ENCODE results near the gene RNF157. TPM values are rescaled to one million over a fixed set of nuclear protein-coding genes. Genes with fewer than 3 reads are reported as not detected.
"Not testable (repeated sequence)": the region's sequence is repeated elsewhere in the genome, so short reads cannot be mapped to it uniquely, and the experiment has no call there.

Gene RNF157
- polyA plus RNA-seq, 2 donors, result 0.20 to 0.44 TPM

GRCh38 chr17:76236603-76237002 is 3.7 kb downstream of the RNF157 start:
- H3K27ac ChIP-seq (ENCODE audit: low read depth in 2 of 2, low read length in 1 of 2), result no peak overlapping the region
- no peaks in the 10 kb centered on the region for H3K9me3 ChIP-seq (ENCODE audit: control insufficient read depth in 2 of 2, insufficient read depth in 1 of 2, low read depth in 1 of 2, low read length in 1 of 2)
- H3K27me3 ChIP-seq (ENCODE audit: control insufficient read depth in 1 of 2, insufficient read depth in 2 of 2, low read length in 2 of 2), result peaks cover 0 to 3% of the 10 kb centered on the region in 2 donors
- no peak overlapping the region for H3K4me3 ChIP-seq (ENCODE audit: low read depth in 1 of 2, low read length in 2 of 2)
- H3K4me1 ChIP-seq (ENCODE audit: control insufficient read depth in 2 of 2, insufficient read depth in 2 of 2, low read length in 1 of 2), result peaks cover 6% of the 10 kb centered on the region in 2 donors
- no peaks in the 10 kb centered on the region for H3K36me3 ChIP-seq (ENCODE audit: control insufficient read depth in 2 of 2, insufficient read depth in 2 of 2, low read length in 1 of 2)

GRCh38 chr17:76235883-76236282 is 4.4 kb downstream of the RNF157 start:
- Histone ChIP-seq H3K4me1 (ENCODE audit: control insufficient read depth in 2 of 2, insufficient read depth in 2 of 2, low read length in 1 of 2) (peaks cover 5 to 6% of the 10 kb centered on the region in 2 donors), H3K4me3 (ENCODE audit: low read depth in 1 of 2, low read length in 2 of 2) (no peak overlapping the region), H3K9me3 (ENCODE audit: control insufficient read depth in 2 of 2, insufficient read depth in 1 of 2, low read depth in 1 of 2, low read length in 1 of 2) (no peaks in the 10 kb centered on the region), H3K27ac (ENCODE audit: low read depth in 2 of 2, low read length in 1 of 2) (no peak overlapping the region), H3K27me3 (ENCODE audit: control insufficient read depth in 1 of 2, insufficient read depth in 2 of 2, low read length in 2 of 2) (peaks cover 0 to 3% of the 10 kb centered on the region in 2 donors), H3K36me3 (ENCODE audit: control insufficient read depth in 2 of 2, insufficient read depth in 2 of 2, low read length in 1 of 2) (no peaks in the 10 kb centered on the region)
- WGBS, 2 donors, result 95 to 98% methylated on average over 2 of the region's 2 CpGs

- Histone ChIP-seq H3K4me3 (ENCODE audit: low read depth in 1 of 2, low read length in 2 of 2) (no peak overlapping the region), H3K9me3 (ENCODE audit: control insufficient read depth in 2 of 2, insufficient read depth in 1 of 2, low read depth in 1 of 2, low read length in 1 of 2) (no peaks in the 10 kb centered on the region), H3K4me1 (ENCODE audit: control insufficient read depth in 2 of 2, insufficient read depth in 2 of 2, low read length in 1 of 2) (no peaks in the 10 kb centered on the region), H3K27ac (ENCODE audit: low read depth in 2 of 2, low read length in 1 of 2) (no peak overlapping the region), H3K27me3 (ENCODE audit: control insufficient read depth in 1 of 2, insufficient read depth in 2 of 2, low read length in 2 of 2) (no peaks in the 10 kb centered on the region), H3K36me3 (ENCODE audit: control insufficient read depth in 2 of 2, insufficient read depth in 2 of 2, low read length in 1 of 2) (no peaks in the 10 kb centered on the region)
- WGBS, 2 donors, result 72 to 77% methylated on average over 5 of the region's 5 CpGs
These were observed 6.0 kb downstream of the RNF157 start for GRCh38 chr17:76234354-76234679.

- Histone ChIP-seq H3K27me3 (ENCODE audit: control insufficient read depth in 1 of 2, insufficient read depth in 2 of 2, low read length in 2 of 2) (no peaks in the 10 kb centered on the region), H3K36me3 (ENCODE audit: control insufficient read depth in 2 of 2, insufficient read depth in 2 of 2, low read length in 1 of 2) (no peaks in the 10 kb centered on the region), H3K27ac (ENCODE audit: low read depth in 2 of 2, low read length in 1 of 2) (no peak overlapping the region), H3K9me3 (ENCODE audit: control insufficient read depth in 2 of 2, insufficient read depth in 1 of 2, low read depth in 1 of 2, low read length in 1 of 2) (no peaks in the 10 kb centered on the region), H3K4me3 (ENCODE audit: low read depth in 1 of 2, low read length in 2 of 2) (no peak overlapping the region), H3K4me1 (ENCODE audit: control insufficient read depth in 2 of 2, insufficient read depth in 2 of 2, low read length in 1 of 2) (no peaks in the 10 kb centered on the region)
- 91 to 93% methylated on average over 6 of the region's 6 CpGs for WGBS, 2 donors
These were observed 6.5 kb downstream of the RNF157 start for GRCh38 chr17:76233588-76234353.

GRCh38 chr17:76232342-76232741 is 8.0 kb downstream of the RNF157 start:
- WGBS, 2 donors, result 64 to 81% methylated on average over 2 of the region's 2 CpGs

GRCh38 chr17:76226749-76227148 is 13.5 kb downstream of the RNF157 start:
- H3K36me3 ChIP-seq (ENCODE audit: control insufficient read depth in 2 of 2, insufficient read depth in 2 of 2, low read length in 1 of 2); H3K27ac ChIP-seq (ENCODE audit: low read depth in 2 of 2, low read length in 1 of 2); H3K9me3 ChIP-seq (ENCODE audit: control insufficient read depth in 2 of 2, insufficient read depth in 1 of 2, low read depth in 1 of 2, low read length in 1 of 2); H3K4me1 ChIP-seq (ENCODE audit: control insufficient read depth in 2 of 2, insufficient read depth in 2 of 2, low read length in 1 of 2); H3K27me3 ChIP-seq (ENCODE audit: control insufficient read depth in 1 of 2, insufficient read depth in 2 of 2, low read length in 2 of 2); H3K4me3 ChIP-seq (ENCODE audit: low read depth in 1 of 2, low read length in 2 of 2): not testable (repeated sequence)
- 91 to 93% methylated on average over 19 of the region's 19 CpGs for WGBS, 2 donors

More at GRCh38 chr17:76232342-76232741, 8.0 kb downstream of the RNF157 start:
- H3K27me3 ChIP-seq (ENCODE audit: control insufficient read depth in 1 of 2, insufficient read depth in 2 of 2, low read length in 2 of 2), result no peaks in the 10 kb centered on the region
- H3K4me3 ChIP-seq (ENCODE audit: low read depth in 1 of 2, low read length in 2 of 2), result no peak overlapping the region
- no peak overlapping the region for H3K27ac ChIP-seq (ENCODE audit: low read depth in 2 of 2, low read length in 1 of 2)
- no peaks in the 10 kb centered on the region for H3K9me3 ChIP-seq (ENCODE audit: control insufficient read depth in 2 of 2, insufficient read depth in 1 of 2, low read depth in 1 of 2, low read length in 1 of 2)
- H3K4me1 ChIP-seq (ENCODE audit: control insufficient read depth in 2 of 2, insufficient read depth in 2 of 2, low read length in 1 of 2), result no peaks in the 10 kb centered on the region
- no peaks in the 10 kb centered on the region for H3K36me3 ChIP-seq (ENCODE audit: control insufficient read depth in 2 of 2, insufficient read depth in 2 of 2, low read length in 1 of 2)

- not testable (repeated sequence) for H3K36me3 ChIP-seq (ENCODE audit: control insufficient read depth in 2 of 2, insufficient read depth in 2 of 2, low read length in 1 of 2); H3K4me1 ChIP-seq (ENCODE audit: control insufficient read depth in 2 of 2, insufficient read depth in 2 of 2, low read length in 1 of 2); H3K4me3 ChIP-seq (ENCODE audit: low read depth in 1 of 2, low read length in 2 of 2); H3K27me3 ChIP-seq (ENCODE audit: control insufficient read depth in 1 of 2, insufficient read depth in 2 of 2, low read length in 2 of 2); H3K9me3 ChIP-seq (ENCODE audit: control insufficient read depth in 2 of 2, insufficient read depth in 1 of 2, low read depth in 1 of 2, low read length in 1 of 2); H3K27ac ChIP-seq (ENCODE audit: low read depth in 2 of 2, low read length in 1 of 2)
- 80 to 81% methylated on average over 6 to 7 of the region's 7 CpGs for WGBS, 2 donors
These were observed 14.8 kb downstream of the RNF157 start for GRCh38 chr17:76225373-76226086.

- Histone ChIP-seq H3K36me3 (ENCODE audit: control insufficient read depth in 2 of 2, insufficient read depth in 2 of 2, low read length in 1 of 2) (no peaks in the 10 kb centered on the region), H3K27me3 (ENCODE audit: control insufficient read depth in 1 of 2, insufficient read depth in 2 of 2, low read length in 2 of 2) (no peaks in the 10 kb centered on the region), H3K4me3 (ENCODE audit: low read depth in 1 of 2, low read length in 2 of 2) (no peak overlapping the region), H3K4me1 (ENCODE audit: control insufficient read depth in 2 of 2, insufficient read depth in 2 of 2, low read length in 1 of 2) (no peaks in the 10 kb centered on the region), H3K27ac (ENCODE audit: low read depth in 2 of 2, low read length in 1 of 2) (no peak overlapping the region), H3K9me3 (ENCODE audit: control insufficient read depth in 2 of 2, insufficient read depth in 1 of 2, low read depth in 1 of 2, low read length in 1 of 2) (no peaks in the 10 kb centered on the region)
- WGBS, 2 donors, result 97 to 99% methylated on average over 1 of the region's 1 CpG
These were observed 16.5 kb downstream of the RNF157 start for GRCh38 chr17:76223802-76224201.

GRCh38 chr17:76219670-76220383 is 20.5 kb downstream of the RNF157 start:
- no peaks in the 10 kb centered on the region for H3K4me1 ChIP-seq (ENCODE audit: control insufficient read depth in 2 of 2, insufficient read depth in 2 of 2, low read length in 1 of 2)
- no peaks in the 10 kb centered on the region for H3K36me3 ChIP-seq (ENCODE audit: control insufficient read depth in 2 of 2, insufficient read depth in 2 of 2, low read length in 1 of 2)
- H3K9me3 ChIP-seq (ENCODE audit: control insufficient read depth in 2 of 2, insufficient read depth in 1 of 2, low read depth in 1 of 2, low read length in 1 of 2), result no peaks in the 10 kb centered on the region
- no peak overlapping the region for H3K27ac ChIP-seq (ENCODE audit: low read depth in 2 of 2, low read length in 1 of 2)
- WGBS, 2 donors, result 90 to 93% methylated on average over 7 of the region's 7 CpGs
- H3K27me3 ChIP-seq (ENCODE audit: control insufficient read depth in 1 of 2, insufficient read depth in 2 of 2, low read length in 2 of 2), result no peaks in the 10 kb centered on the region
- H3K4me3 ChIP-seq (ENCODE audit: low read depth in 1 of 2, low read length in 2 of 2), result no peak overlapping the region
